ENCODE measurements around the gene GARNL3. TPM values are rescaled to one million over a fixed set of nuclear protein-coding genes. Genes with fewer than 3 reads are reported as not detected.

Gene GARNL3
- total RNA-seq, 1 donor from 2014 or later, result 19.7 TPM

GRCh38 chr9:127314911-127315310 is 50.3 kb downstream of the GARNL3 start:
- Mint-ChIP-seq H3K36me3 (peaks cover 26% of the 10 kb centered on the region), H3K27ac (no peak overlapping the region), H3K4me1 (ENCODE audit: unreplicated experiment) (peaks cover 15% of the 10 kb centered on the region), H3K4me3 (no peak overlapping the region), H3K27me3 (no peaks in the 10 kb centered on the region), H3K9me3 (no peaks in the 10 kb centered on the region)
- DNase-seq (ENCODE audit: extremely low spot score, unreplicated experiment), result no peak
- no peak for TF ChIP-seq CTCF (conservative IDR thresholded peaks at IDR 0.05)

GRCh38 chr9:127316586-127317323 is 52.2 kb downstream of the GARNL3 start:
- no peak for TF ChIP-seq CTCF (conservative IDR thresholded peaks at IDR 0.05)
- DNase-seq (ENCODE audit: extremely low spot score, unreplicated experiment), result no peak
- Mint-ChIP-seq H3K9me3 (no peaks in the 10 kb centered on the region), H3K4me3 (no peak overlapping the region), H3K27me3 (no peaks in the 10 kb centered on the region), H3K27ac (no peak overlapping the region), H3K36me3 (peaks cover 26% of the 10 kb centered on the region), H3K4me1 (ENCODE audit: unreplicated experiment) (peaks cover 9% of the 10 kb centered on the region)

- no peak for DNase-seq (ENCODE audit: extremely low spot score, unreplicated experiment)
- Mint-ChIP-seq H3K36me3 (peaks cover 25% of the 10 kb centered on the region), H3K27ac (peak overlapping the region; percentile 66), H3K4me3 (no peak overlapping the region), H3K4me1 (ENCODE audit: unreplicated experiment) (peaks cover 9% of the 10 kb centered on the region), H3K27me3 (no peaks in the 10 kb centered on the region), H3K9me3 (no peaks in the 10 kb centered on the region)
- TF ChIP-seq CTCF (conservative IDR thresholded peaks at IDR 0.05), result no peak
Observed at GRCh38 chr9:127318651-127319167, 54.1 kb downstream of the GARNL3 start.

- Mint-ChIP-seq H3K4me3 (no peak overlapping the region), H3K27ac (no peak overlapping the region), H3K27me3 (no peaks in the 10 kb centered on the region), H3K4me1 (ENCODE audit: unreplicated experiment) (peaks cover 9% of the 10 kb centered on the region), H3K36me3 (peaks cover 20% of the 10 kb centered on the region), H3K9me3 (no peaks in the 10 kb centered on the region)
- no peak for TF ChIP-seq CTCF (conservative IDR thresholded peaks at IDR 0.05)
- no peak for DNase-seq (ENCODE audit: extremely low spot score, unreplicated experiment)
Observed at GRCh38 chr9:127319366-127320114, 55.0 kb downstream of the GARNL3 start.

GRCh38 chr9:127320115-127320378 is 55.5 kb downstream of the GARNL3 start:
- H3K9me3 Mint-ChIP-seq, result no peaks in the 10 kb centered on the region
- peaks cover 9% of the 10 kb centered on the region for H3K4me1 Mint-ChIP-seq (ENCODE audit: unreplicated experiment)
- H3K4me3 Mint-ChIP-seq, result no peak overlapping the region
- no peak for TF ChIP-seq CTCF (conservative IDR thresholded peaks at IDR 0.05)
- DNase-seq (ENCODE audit: extremely low spot score, unreplicated experiment), result no peak
- H3K36me3 Mint-ChIP-seq, result peaks cover 19% of the 10 kb centered on the region
- no peaks in the 10 kb centered on the region for H3K27me3 Mint-ChIP-seq
- H3K27ac Mint-ChIP-seq, result no peak overlapping the region

Data from type B pancreatic cell (in vitro differentiated cells).